Colon (tissue), 2 donors: ENCODE results near the gene GRID1.

Source experiments
- FAIRE-seq: peaks from 2 replicates; lab custom pipeline; 2012; peaks lifted over from hg19 to GRCh38; lab: Jason Lieb, UNC
- donor health status: control.
- donor health status: control.

Gene GRID1

DNA sequence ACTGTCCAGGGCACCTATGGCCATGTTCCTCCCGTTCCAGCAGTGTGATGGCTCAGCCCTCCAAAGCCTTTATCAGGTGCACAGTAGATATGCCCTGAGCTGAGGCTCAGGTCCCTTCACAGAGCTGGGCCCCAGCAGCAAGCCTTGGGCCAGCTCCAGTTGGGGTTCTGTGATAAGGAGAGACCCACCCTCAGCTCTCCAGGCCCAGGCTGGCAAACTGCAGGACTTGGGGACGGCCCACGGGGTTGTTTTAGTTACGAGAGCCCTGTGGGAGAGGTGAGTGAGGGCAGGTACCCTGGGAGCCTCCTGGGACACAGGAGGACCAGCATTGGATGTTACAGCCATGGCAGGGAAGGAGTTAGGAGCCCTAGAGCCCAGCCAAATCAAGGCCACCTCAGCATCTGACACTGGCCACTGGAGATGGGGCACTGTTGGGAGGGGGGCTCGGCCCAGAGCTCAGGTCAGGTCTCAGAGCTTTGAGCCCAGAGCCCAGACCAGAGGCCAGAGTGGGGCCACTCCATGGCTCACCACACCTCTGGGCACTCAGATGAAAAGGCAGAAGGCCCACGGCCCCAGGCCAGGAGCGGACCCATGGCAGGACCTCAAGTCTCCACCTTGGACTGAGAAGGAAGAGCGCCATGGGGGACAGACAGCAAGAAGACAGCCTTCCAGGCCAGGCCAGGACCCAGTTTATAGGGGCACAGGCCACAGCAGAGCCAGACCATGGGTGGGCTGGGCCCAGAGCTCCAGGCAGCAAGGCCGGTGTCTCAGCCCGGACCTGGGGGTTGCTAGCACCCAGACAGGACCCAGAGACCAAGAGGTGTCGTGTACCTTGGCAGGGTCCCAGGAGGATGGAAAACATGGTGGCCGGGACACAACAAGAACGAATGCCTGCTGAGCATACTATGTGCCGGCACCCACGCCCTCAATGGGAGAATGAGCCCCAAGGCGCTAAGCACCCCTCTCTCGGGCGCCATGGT lies 12.8 kb downstream of the GRID1 start:
- no peak for FAIRE-seq

DNA sequence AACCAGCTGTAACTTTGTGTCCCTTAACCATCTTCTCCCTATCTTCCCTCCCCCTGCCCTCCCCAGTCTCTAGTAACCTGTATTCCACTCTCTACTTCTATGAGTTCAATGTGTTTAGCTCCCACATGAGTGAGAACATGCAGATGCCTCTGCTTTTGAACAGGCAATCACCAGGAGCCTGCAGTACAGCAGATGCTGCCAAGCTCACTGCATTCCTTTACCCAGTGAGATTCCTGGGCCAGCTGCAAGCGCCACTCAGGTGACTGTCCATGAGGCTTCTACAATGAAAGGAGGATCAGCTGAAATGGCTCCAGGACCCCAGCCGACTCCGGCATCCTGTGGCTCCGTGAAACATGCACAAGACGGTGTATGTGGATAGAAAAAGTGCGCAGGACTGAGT lies 15.7 kb downstream of the GRID1 start:
- no peak for FAIRE-seq

DNA sequence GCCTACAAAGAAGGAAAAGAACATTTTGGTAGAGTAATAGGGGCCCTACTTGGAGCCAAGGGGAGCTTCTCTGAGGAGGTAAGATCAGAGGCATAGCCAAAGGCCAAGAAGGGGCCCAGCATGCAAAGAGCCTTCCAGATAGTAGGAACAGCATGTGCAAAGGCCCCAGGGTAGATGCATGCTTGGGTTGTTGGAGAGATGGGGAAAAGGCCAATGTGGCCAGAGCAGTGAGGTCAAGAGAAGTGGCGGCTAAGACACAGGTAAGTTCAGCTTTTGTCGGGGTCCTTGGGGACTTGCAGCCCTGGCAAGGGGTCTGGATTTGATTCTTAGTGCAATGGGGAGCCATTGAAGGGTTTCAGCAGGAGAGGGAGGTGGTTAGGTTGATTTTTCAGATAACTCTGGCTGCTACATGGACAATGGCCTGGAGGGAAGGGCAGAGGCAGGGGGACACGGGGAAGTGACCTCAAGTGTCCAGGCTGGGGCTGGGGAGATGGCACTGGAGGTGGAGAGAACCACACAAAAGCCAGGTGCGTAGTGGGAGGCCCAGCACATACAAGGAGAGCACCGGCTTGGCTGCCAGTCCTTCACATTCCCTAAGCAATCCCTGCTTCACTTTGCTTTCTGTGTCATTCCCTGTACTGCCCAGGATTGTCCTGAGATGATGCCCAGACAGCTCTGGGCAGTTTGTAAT lies 16.5 kb downstream of the GRID1 start:
- no peak for FAIRE-seq

DNA sequence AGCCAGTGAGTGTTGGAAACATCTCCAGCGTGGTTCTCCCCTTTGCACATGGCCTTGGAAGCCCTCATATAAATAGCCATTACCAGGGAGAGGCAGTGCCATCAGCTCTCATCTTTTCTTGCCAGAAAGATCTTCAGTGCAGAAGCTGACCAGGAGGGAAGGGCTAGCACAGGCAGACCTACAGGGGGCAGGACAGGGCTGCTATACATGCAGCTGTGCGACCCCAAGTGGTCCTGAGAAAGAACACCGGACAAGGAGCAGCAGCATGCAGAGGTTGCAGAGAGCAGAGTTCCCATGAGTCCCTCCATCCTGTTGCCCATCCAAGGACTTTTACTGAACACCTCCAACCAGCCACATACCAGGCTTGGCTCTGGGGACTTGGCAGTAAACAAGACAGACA lies 17.1 kb downstream of the GRID1 start:
- FAIRE-seq, result no peak

DNA sequence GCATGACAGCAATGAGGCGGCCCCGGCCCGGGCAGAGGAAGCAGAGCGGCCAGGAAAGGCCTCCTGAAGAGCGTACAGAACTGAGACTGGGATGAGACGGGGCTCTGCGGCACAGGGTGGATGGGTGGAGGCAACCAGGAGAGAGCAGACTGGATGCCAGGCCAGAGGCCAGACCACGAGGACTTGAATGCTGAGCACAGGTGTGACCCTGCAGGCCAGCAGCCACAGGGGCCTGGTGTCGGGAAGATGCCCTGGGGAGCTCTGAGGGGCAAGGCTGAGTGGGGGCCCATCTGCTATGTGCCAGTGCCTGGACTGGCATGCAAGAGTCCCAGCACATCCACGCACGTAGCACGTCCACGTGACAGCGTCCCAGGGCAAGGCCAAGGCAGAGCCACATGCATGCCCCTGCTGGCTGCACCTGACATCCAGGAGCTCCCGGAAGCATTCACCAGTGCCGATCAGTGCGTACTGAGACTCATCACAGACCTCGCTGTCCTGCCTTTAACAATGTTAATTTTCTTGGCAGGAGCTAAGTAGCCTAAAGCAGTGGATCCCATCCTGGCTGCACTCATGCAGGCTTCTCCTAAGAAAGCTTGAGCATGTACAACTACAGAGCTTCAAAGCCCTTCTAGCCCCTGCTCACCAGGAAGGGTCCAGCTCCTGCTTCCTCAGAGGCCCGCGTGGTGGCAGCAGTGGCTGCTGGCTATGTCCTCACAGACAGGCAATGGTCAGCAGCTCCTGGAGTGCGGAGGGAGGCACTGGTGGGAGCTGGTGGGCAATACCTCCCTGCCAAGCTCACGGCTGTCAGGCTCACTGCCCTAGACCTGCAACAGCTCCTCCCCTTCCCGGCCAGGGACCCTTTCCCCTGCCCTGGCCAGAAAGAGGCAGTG lies 18.0 kb downstream of the GRID1 start:
- FAIRE-seq, result no peak

DNA sequence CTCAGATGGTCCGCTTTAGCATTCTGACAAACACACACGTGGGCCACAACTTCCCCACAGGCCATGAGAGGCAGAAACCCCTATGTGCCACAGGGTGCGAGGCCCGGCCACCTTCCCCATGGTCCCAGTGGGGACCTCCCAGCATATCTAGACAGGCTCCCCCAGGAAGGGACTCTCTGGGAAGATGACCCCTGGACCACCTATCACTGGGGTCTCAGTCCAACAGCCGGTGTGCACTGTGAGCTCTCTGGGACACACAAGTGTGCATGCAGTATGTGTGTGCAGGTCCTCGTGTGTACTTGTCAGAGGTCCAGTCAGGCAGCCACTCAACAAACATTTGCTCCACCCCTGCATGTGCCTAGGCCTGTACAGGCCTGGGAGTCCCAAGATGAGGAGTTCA lies 18.7 kb downstream of the GRID1 start:
- FAIRE-seq, result no peak

DNA sequence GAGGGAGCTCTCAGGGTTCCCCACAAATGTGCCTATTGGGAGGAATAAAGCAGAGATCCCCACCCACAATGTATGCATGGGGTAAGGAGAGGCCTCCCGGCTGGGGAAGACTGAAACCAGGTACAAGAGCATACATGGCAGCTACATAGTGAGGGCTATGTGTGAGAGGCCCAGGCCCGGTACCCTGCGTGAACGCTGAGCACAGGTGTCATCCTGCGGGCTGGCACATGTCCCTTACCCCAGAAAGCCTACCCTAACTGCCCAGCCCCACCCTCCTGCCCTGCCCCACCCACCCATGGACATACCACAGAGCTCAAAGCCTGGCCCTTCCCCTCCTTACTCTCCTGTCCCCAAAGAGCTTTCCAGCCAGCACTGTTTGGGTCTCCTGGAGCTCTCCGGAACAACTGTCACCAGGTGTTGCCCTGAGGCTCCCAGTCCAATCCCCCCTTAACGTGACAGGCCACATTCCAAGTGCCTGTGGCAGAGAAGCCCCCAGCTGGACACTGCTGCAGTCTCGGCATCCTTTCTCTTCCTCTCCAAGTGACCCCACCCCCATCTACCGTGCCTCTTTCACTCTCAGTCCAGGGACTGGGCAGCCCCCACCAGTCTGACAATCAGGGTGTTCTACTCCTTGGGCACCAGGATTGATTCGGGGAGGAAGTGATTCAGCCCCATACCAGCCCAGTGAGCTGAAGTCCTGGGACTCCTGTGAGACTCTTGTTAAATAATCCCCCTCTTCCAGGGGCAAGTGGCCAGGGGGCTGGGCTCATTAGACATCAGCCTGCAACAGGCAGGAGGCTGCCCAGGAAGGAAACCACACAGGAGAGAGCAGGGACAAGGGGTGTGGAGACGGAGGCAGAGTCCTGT lies 19.6 kb downstream of the GRID1 start:
- no peak for FAIRE-seq

DNA sequence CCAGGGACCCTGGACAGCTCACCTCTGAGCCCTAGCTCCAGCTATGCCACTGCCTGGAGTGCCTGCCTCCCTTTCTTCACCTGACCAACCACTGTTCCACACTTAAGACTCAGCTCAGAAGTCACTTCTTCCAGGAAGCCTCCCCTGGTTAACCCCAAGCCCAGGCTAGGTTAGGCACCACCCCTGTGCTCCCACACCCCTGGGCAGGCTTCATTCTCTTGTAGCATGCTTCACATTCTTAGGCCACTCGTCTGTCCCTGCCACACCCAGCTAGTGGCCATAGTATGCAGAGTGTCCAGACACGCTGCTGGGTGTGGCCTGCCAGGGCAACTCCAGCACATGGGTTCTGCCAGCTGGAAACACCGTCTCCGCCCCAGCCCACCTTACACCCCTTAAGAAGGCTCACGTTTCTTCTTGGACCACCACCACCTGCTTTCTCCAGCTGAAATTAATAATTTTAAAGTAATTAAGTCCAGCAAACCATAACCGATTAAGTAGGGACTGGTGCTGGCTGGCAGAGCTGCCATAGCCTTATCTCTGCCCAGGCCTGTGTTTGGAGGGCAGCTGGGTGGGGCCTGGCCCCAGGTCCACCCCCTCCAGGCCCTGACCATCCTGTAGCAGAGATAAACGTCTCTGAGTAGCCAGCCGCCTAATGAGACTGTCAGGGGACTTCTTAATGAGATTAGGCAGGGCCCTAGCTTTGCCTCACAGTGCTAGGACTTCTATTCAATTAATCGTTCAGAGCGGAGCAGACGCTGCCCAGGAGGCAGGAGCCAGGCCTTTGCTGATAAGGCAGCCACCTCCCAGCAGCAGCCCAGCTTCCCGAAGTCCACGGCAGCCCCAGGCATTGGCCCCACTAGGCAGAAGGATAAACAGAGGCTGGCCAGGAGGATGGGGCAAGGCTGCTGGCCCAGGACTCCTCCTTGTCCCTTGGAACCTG lies 20.5 kb downstream of the GRID1 start:
- no peak for FAIRE-seq

DNA sequence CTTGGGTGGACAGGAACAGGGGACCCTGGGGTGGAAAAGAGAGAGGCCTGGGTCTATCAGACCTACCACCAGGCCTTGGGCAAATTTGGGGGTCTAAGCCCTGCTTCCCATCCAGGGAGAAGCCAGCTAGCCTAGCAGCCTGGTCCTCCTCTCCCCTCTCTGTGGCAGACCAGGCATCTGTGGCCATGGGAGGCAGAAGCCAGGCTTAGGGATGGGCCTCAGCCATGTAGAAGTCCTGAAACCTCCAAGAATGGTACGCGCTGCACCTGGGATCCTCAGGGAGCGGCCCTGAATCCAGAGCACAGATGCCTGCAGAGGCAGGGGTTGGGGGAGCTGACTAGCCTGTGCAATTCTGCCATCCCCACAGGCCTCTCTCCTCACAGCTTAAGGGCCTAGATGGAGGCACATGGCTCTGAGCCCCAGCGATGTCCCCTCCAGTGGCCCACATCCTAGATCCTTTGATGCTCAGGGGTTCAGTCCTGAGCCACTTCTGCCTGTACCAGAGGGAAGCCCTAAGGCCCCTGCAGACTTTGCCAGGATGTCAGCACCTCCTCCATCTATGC lies 21.2 kb downstream of the GRID1 start:
- FAIRE-seq, result no peak

DNA sequence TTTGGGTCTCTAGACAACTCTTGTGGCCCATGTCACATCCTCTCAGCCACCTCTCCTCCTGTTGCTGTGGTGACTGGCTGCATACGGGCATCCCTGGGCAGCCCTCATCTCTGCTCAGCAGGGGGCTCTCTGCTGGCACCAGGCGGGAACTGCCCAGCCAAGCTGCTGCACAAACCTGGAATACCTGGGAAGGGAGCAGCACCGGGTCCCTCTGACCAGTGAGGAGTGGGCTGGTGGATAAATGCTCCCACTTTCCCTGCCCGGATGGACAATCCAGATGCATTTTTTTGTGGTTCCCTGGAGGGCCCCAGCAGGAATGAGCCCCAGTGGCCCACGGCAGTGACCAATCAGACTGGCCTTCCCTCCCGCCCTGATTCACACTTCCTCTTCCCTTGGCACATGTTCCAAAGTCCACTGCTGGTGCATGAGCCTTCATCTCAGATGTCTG lies 21.9 kb downstream of the GRID1 start:
- FAIRE-seq, result no peak

DNA sequence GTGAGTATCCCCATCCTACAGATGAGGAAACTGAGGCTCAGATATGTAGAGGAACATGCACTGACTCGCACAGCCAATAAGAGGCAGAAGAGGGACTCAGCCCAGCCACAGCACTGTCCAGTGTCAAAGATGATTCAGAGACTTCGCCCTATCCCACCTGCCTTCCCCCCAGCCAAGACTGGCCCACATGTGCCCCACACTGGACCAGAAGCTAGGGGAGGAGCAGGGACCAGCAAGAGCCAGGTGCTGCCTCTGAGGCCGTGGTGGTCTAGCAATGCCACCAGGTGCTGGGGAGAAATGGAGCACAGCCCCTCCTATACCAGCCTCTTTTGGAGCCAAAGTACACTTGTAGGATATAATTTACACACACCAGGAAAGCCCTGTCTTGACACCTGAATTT lies 22.3 kb downstream of the GRID1 start:
- no peak for FAIRE-seq

DNA sequence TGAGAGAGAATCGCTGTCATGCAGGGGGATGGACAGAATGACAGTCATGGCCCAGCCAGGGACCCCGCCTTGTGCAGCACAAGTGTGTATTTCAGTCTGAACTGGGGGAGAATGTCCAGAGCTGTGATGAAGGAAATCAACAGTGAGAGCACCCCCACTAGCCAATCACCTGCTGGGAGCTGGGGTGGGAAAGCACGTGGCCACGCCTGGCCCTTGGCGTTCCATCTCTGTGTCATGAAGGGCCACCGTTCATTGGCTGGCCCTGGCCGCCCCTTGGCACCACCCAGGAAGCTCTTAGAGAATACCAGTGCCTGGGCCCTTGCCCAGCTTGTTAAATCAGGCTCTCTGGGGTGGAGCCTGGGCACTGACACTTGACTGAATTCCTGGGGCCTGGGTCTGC lies 22.8 kb downstream of the GRID1 start:
- FAIRE-seq, result no peak

DNA sequence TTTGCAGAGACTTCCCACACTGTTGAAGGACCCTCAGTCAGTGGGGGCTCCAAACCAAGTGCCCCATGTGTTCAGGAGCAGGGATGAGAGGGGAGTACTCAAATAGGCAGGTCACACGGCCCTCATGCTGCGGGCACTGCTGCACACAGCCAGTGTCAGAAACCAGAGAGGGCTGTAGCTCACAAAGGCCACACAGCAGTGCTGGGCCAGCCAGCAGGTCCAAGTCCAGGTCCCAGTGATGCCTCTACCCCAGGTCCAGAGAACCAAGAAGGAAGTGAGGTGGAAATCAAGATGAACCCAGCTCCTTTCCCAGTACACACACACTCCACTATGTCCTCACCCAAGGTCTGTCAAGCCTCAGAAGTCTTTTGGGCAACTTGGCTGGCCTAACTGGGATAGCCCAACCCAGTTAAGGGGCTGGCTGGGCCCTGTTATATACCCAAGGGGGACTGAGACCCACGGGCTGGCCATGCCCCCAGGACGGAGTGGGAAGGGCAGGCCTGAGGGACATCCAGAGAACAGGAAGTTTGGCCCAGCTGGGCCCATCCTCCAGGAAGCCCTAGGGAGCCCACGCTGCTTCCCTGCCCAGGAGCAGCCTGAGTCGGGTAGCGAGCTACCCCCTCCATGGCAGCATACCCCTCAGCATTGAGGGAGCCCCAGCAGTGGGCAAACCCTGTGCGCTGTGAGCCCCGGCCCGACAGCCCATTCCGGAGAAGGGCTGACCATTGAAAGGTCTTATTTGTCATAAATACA lies 24.3 kb downstream of the GRID1 start:
- no peak for FAIRE-seq

DNA sequence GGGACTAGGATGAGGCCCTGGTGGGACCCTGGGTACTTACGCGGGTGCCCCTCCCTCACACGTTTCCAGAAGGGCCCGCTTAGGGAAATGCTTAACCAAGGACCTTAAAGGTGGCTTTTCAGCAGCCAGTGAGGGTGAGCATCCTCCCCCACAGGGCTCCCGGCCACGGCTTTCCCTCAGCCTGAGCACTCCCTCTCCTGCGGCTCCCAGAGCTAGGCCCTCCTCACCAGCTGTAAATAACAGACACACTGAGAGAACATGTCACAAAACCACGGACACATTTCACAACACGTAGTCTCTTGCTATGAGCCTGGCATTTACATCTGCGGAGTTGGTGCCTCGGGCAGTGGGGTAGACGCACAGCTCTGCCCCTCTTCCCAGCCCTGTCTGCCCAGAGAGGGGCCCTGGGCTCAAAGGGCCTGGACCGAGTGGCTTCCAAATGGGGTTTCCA lies 25.2 kb downstream of the GRID1 start:
- FAIRE-seq, result no peak

DNA sequence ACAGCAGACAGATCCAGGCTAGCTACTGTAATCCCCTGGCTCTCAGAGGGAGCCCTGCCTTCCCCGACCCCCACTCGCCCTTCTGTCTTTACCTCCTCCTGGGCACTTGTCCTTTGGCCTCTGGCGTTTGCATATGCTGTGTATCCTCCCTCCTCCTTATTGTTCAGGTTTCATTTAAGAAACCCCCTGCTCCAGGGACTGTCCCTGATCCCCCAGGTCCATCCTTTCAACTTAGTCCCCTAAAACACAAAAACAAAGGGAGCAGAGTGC lies 25.7 kb downstream of the GRID1 start:
- no peak for FAIRE-seq

DNA sequence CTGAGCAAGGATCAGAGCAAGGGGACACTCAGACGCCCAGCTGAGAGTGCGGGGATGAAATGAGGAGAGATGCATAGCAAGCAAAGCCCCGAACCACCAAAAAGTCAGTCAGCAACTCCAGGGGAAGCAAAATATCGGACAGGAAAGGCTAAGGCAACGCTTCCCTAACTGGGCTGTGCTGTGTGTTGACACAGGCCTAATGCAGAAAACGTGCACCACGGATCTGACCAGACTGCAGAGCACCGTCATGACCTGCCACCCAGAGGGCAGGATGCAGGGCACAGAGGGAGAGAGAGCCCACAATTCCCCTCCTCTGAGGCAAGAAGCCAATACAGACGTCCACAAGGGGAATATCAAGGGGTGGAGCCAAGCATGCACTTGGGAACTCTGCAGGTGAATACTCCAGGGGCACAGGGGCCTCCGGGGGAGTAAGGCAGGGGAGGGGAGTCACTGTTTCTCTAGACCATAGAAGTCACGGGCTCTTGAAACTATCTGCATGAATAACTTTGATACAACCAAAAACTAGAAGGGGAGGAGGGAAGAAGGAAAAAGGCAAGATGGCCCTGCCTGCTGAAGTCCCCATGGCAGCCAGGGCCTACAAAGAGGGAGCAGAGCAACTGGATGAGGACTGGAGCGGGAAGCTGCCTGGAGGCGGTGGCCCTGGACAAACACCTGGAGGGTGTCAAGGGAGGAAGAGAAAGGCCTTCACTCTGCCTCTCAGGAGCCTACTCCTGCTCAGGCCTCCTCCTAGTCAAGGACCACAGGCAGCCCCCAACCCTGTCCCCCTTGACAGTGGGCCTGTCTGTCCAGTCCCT lies 26.2 kb downstream of the GRID1 start:
- FAIRE-seq, result no peak

DNA sequence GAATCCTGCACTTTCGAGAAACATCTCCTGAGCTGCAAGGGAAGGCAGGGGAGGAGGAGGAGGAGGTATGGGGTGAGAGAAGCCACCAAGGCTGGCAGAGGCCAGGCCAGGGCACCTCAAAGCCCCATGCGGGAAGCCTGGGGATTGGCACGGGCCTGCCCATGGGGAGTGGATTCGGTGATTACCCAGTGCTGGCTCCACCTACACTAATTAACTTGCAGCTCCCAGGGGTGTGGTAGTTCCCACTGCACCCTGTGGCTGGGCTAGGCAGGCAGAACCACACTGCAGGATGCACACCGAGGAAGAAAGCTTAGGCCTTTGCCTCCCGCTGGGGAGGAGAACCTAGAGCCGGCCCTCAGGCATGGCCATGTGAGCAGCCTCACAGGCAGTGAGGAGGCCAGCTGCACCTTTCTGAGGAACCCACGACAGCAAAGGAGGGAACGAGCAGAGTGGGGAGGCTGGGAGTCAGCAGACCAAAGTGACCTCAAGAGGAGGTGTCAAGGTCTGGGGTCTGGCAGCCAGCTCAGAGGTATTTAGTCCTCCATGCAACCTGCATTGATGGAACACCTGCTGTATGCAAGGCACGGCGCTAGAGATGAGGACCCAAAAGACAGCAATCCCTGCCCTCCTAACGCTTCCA lies 27.2 kb downstream of the GRID1 start:
- no peak for FAIRE-seq

DNA sequence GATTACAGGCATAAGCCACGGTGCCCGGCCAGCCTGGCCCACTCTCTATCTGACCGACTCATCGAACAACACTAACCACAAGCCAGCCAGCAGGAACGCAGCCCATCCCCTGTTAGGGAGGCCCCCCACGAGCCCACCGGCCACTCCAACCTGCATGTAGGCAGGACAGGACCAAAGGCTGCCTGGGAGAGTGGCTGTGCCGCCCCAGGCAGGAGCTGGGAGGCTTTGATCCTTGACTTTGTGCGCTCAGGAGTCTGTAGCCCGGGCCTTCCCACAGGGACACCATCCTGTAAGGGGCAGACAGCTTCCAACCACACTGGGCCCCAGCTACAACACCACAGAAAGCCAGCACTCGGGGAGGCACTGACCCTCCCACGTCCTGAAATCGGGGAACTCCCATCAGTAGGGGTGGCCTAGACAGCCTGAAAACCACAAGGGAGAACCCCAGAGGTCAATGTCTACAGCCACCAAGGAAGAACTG lies 29.4 kb downstream of the GRID1 start:
- no peak for FAIRE-seq
